WTC11 (cell line): ENCODE data around the gene CXCL9. TPM values are rescaled to one million over a fixed set of nuclear protein-coding genes. Genes with fewer than 3 reads are reported as not detected.

ENCODE experiments used
- ATAC-seq: fragments of 200-7000 bp; cut with Tn5 transposase; 2 replicates; pipeline ENCODE4 v1.10.0; 2021; ENCODE audit warnings: mild to moderate bottlenecking, moderate library complexity
- CTCF ChIA-PET: fragments of 300-600 bp; sonication (Branson Sonifier 250); formaldehyde crosslinking; loops from one replicate; lab custom pipeline; 2021; ENCODE audit warnings: antibody characterized with exemption; lab: Charles Lee
- POLR2A ChIA-PET: fragments of 350-600 bp; sonication (Branson Sonifier 250); formaldehyde crosslinking; loops from one replicate; lab custom pipeline; 2021; ENCODE audit warnings: antibody characterized with exemption; lab: Charles Lee
- DNase-seq: peaks from one replicate; pipeline ENCODE4 v3.0.0; 2021; ENCODE audit warnings: low spot score
- H3K27ac Mint-ChIP-seq: 2 replicates; pipeline ENCODE4 v1.8.0; 2021; ENCODE audit warnings: mixed read lengths
- H3K27me3 Mint-ChIP-seq: 2 replicates; pipeline ENCODE4 v1.8.0; 2021; ENCODE audit warnings: low read depth, mild to moderate bottlenecking, moderate library complexity, mixed read lengths
- H3K36me3 Mint-ChIP-seq: 2 replicates; pipeline ENCODE4 v1.8.0; 2021; ENCODE audit warnings: mixed read lengths
- H3K4me1 Mint-ChIP-seq: 2 replicates; pipeline ENCODE4 v1.8.0; 2022; ENCODE audit warnings: mixed read lengths
- H3K4me3 Mint-ChIP-seq: 2 replicates; pipeline ENCODE4 v1.8.0; 2021; ENCODE audit warnings: mild to moderate bottlenecking, moderate library complexity, mixed read lengths
- H3K9me3 Mint-ChIP-seq: 2 replicates; pipeline ENCODE4 v1.8.0; 2021; ENCODE audit warnings: mixed read lengths
- ATF1 ChIP-seq: sonication (generic); formaldehyde crosslinking; IDR thresholded peaks from 2 replicates; pipeline ENCODE4 v1.8.1; 2023; ENCODE audit warnings: mild to moderate bottlenecking, moderate library complexity, missing genetic modification reagents
- ATF3 ChIP-seq: sonication (generic); formaldehyde crosslinking; conservative IDR thresholded peaks from 2 replicates; pipeline ENCODE4 v1.8.1; 2022; ENCODE audit warnings: mild to moderate bottlenecking, missing genetic modification reagents
- ATF6 ChIP-seq: sonication (generic); formaldehyde crosslinking; IDR thresholded peaks from 2 replicates; pipeline ENCODE4 v1.8.1; 2023; ENCODE audit warnings: mild to moderate bottlenecking, missing genetic modification reagents
- E2F1 ChIP-seq: sonication (generic); formaldehyde crosslinking; IDR thresholded peaks from 2 replicates; pipeline ENCODE4 v1.8.0; 2022; ENCODE audit warnings: mild to moderate bottlenecking, missing genetic modification reagents
- E2F5 ChIP-seq: sonication (generic); formaldehyde crosslinking; IDR thresholded peaks from 2 replicates; pipeline ENCODE4 v1.8.1; 2022; ENCODE audit warnings: mild to moderate bottlenecking, moderate library complexity, missing genetic modification reagents
- FOXP1 ChIP-seq: sonication (generic); formaldehyde crosslinking; IDR thresholded peaks from 2 replicates; pipeline ENCODE4 v1.8.0; 2022; ENCODE audit warnings: missing genetic modification reagents, mild to moderate bottlenecking, moderate library complexity, borderline replicate concordance
- HMGXB4 ChIP-seq: sonication (generic); formaldehyde crosslinking; IDR thresholded peaks from 2 replicates; pipeline ENCODE4 v1.8.1; 2023; ENCODE audit warnings: mild to moderate bottlenecking, moderate library complexity, missing genetic modification reagents
- IRF2 ChIP-seq: sonication (generic); formaldehyde crosslinking; IDR thresholded peaks from 2 replicates; pipeline ENCODE4 v1.8.0; 2022; ENCODE audit warnings: low read depth, missing genetic modification reagents, borderline replicate concordance
- MLX ChIP-seq: sonication (generic); formaldehyde crosslinking; IDR thresholded peaks from 2 replicates; pipeline ENCODE4 v1.8.1; 2023; ENCODE audit warnings: mild to moderate bottlenecking, missing genetic modification reagents, moderate library complexity
- NFYB ChIP-seq: sonication (generic); formaldehyde crosslinking; conservative IDR thresholded peaks from 2 replicates; pipeline ENCODE4 v1.8.0; 2022; ENCODE audit warnings: low read depth, missing genetic modification reagents
- OVOL2 ChIP-seq: fragments of 250-450 bp; sonication (Bioruptor Pico); IDR thresholded peaks from 2 replicates; pipeline ENCODE4 v1.9.0; 2021; ENCODE audit warnings: mild to moderate bottlenecking, borderline replicate concordance
- RELA ChIP-seq: sonication (generic); formaldehyde crosslinking; IDR thresholded peaks from 2 replicates; pipeline ENCODE4 v1.8.1; 2022; ENCODE audit warnings: missing genetic modification reagents, mild to moderate bottlenecking, borderline replicate concordance
- SP1 ChIP-seq: sonication (generic); formaldehyde crosslinking; conservative IDR thresholded peaks from 2 replicates; pipeline ENCODE4 v1.8.1; 2022; ENCODE audit warnings: missing genetic modification reagents
- TEAD4 ChIP-seq: sonication (generic); formaldehyde crosslinking; IDR thresholded peaks from 2 replicates; pipeline ENCODE4 v1.8.0; 2022; ENCODE audit warnings: mild to moderate bottlenecking, missing genetic modification reagents
- TP53 ChIP-seq: sonication (generic); formaldehyde crosslinking; IDR thresholded peaks from 2 replicates; pipeline ENCODE4 v1.8.1; 2023; ENCODE audit warnings: mild to moderate bottlenecking, missing genetic modification reagents
- ZNF121 ChIP-seq: sonication (generic); formaldehyde crosslinking; IDR thresholded peaks from 2 replicates; pipeline ENCODE4 v1.8.0; 2023; ENCODE audit warnings: missing genetic modification reagents
- ZNF138 ChIP-seq: sonication (generic); formaldehyde crosslinking; conservative IDR thresholded peaks from 2 replicates; pipeline ENCODE4 v1.8.1; 2022; ENCODE audit warnings: mild to moderate bottlenecking, moderate library complexity, missing genetic modification reagents
- ZNF263 ChIP-seq: sonication (generic); formaldehyde crosslinking; IDR thresholded peaks from 2 replicates; pipeline ENCODE4 v1.8.1; 2022; ENCODE audit warnings: low read depth, mild to moderate bottlenecking, moderate library complexity, missing genetic modification reagents
- ZNF281 ChIP-seq: sonication (generic); formaldehyde crosslinking; IDR thresholded peaks from 2 replicates; pipeline ENCODE4 v1.8.0; 2023; ENCODE audit warnings: mild to moderate bottlenecking, missing genetic modification reagents
- ZNF396 ChIP-seq: fragments of 250-450 bp; sonication (Bioruptor Pico); IDR thresholded peaks from 2 replicates; pipeline ENCODE4 v1.8.0; 2021; ENCODE audit warnings: mild to moderate bottlenecking, moderate library complexity, borderline replicate concordance
- total RNA-seq: library from RNA; stranded (reverse); gene quantifications from 3 replicates; pipeline ENCODE4 v1.2.3, GENCODE V29; 2021

The CXCL9 gene
- total RNA-seq, 1 experiment from 2014 or later = 0.07 TPM

- Mint-ChIP-seq H3K9me3 (no peaks in the 10 kb centered on the region), H3K4me3 (no peak overlapping the region), H3K27me3 (peaks cover 12% of the 10 kb centered on the region), H3K27ac (no peak overlapping the region), H3K4me1 (peaks cover 14% of the 10 kb centered on the region), H3K36me3 (no peaks in the 10 kb centered on the region)
- no peak for TF ChIP-seq ZNF138 (CRISPR knock-in tag)
- TF ChIP-seq HMGXB4 = no peak
- TF ChIP-seq TP53 (CRISPR knock-in tag) = no peak
- no peak for TF ChIP-seq ZNF263 (CRISPR knock-in tag)
- TF ChIP-seq FOXP1 (CRISPR knock-in tag) = no peak
- TF ChIP-seq IRF2 (CRISPR knock-in tag) = no peak
- no peak for TF ChIP-seq ZNF121 (CRISPR knock-in tag)
- CTCF ChIA-PET = interaction anchor here (0.8 to 1.3 kb wide), 2 partner anchors 15 to 56 kb away, joined by 3 to 8 read pairs; no protein-coding TSS in a partner anchor
- no peak for DNase-seq
- POLR2A ChIA-PET = no interaction called here
- ATAC-seq = peak; percentile 18
Observed at GRCh38 chr4:76010576-76010975, 3.3 kb upstream of the CXCL9 start.

GRCh38 chr4:76009311-76009710, 2.0 kb upstream of the CXCL9 start:
- CTCF ChIA-PET = interaction anchor here (0.9 to 1.3 kb wide), 2 partner anchors 13 to 16 kb away, joined by 3 to 8 read pairs; no protein-coding TSS in a partner anchor
- Mint-ChIP-seq H3K27ac (no peak overlapping the region), H3K27me3 (peaks cover 12% of the 10 kb centered on the region), H3K4me3 (no peak overlapping the region), H3K9me3 (no peaks in the 10 kb centered on the region), H3K4me1 (peaks cover 14% of the 10 kb centered on the region), H3K36me3 (no peaks in the 10 kb centered on the region)
- POLR2A ChIA-PET = interaction anchor here (0.9 kb wide), 1 partner anchor 69 kb away, joined by 3 read pairs; the partner anchor contains the start of gene NAAA
- no peak for TF ChIP-seq OVOL2
- no peak for TF ChIP-seq NFYB (CRISPR knock-in tag)
- no peak for TF ChIP-seq TEAD4 (CRISPR knock-in tag)
- TF ChIP-seq ATF3 = no peak
- TF ChIP-seq ATF6 = no peak
- no peak for TF ChIP-seq E2F1 (CRISPR knock-in tag)
- no peak for TF ChIP-seq ZNF281
- TF ChIP-seq ZNF396 (CRISPR knock-in tag) = no peak
- TF ChIP-seq RELA = no peak
- no peak for TF ChIP-seq E2F5 (CRISPR knock-in tag)
- no peak for TF ChIP-seq SP1
- no peak for TF ChIP-seq MLX (CRISPR knock-in tag)
- no peak for TF ChIP-seq ATF1 (CRISPR knock-in tag)
- DNase-seq (no peak), ATAC-seq (no peak)
